ENCODE results near the gene TLCD3B. TPM values are rescaled to one million over a fixed set of nuclear protein-coding genes. Genes with fewer than 3 reads are reported as not detected.

The TLCD3B gene
- total and polyA plus RNA-seq, 9 of the 15 experiments (the other 6 are each of a cell fraction or from before 2014, with no cell fraction given), result 0.10 to 0.52 (median 0.23) TPM; not detected in 4

DNA sequence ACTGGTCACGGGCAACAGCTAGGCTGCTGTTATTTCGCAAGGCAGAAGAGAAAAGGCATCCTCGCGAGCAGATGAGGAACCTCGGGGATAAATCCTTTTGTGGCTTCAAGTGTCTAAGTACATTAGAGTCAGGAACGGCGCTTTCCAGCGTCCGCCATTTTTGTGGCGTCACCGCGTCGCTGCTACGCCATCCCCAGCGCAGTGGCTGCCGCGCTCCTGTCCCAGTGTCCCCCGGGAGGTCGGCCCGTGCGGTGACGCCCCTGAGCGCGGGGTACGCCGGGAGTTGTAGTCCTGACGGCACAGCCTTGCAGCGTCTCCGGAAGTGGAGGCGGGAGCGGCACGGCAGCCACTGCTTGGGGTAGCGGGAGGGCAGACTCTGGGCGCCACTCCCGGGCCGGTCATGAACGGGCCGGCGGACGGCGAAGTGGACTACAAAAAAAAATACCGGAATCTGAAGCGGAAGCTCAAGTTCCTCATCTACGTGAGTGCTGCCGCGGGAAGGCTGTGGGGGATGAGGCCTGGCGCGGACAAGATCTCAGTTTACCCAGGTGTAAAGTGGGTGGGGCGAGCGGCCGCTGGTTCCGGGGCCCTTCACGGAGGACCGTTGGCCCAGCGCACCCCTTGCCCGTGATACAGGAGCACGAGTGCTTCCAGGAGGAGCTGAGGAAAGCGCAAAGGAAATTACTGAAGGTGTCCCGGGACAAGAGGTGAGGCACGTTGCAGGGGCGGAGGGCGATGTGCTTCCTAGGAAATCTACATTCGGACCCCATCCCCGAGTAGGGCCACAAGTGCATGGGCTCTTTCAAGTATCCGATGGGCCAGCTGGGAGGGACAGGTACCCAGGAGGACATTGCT is 34.9 kb downstream of the TLCD3B start, which contains the start of gene INO80E (continued):
- TF ChIP-seq, protein P1, sequence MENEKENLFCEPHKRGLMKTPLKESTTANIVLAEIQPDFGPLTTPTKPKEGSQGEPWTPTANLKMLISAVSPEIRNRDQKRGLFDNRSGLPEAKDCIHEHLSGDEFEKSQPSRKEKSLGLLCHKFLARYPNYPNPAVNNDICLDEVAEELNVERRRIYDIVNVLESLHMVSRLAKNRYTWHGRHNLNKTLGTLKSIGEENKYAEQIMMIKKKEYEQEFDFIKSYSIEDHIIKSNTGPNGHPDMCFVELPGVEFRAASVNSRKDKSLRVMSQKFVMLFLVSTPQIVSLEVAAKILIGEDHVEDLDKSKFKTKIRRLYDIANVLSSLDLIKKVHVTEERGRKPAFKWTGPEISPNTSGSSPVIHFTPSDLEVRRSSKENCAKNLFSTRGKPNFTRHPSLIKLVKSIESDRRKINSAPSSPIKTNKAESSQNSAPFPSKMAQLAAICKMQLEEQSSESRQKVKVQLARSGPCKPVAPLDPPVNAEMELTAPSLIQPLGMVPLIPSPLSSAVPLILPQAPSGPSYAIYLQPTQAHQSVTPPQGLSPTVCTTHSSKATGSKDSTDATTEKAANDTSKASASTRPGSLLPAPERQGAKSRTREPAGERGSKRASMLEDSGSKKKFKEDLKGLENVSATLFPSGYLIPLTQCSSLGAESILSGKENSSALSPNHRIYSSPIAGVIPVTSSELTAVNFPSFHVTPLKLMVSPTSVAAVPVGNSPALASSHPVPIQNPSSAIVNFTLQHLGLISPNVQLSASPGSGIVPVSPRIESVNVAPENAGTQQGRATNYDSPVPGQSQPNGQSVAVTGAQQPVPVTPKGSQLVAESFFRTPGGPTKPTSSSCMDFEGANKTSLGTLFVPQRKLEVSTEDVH (IDR thresholded peaks at IDR 0.05; ENCODE audit: low read depth, partially characterized antibody), result no peak
- TF ChIP-seq FOXK1 (CRISPR knock-in tag; IDR thresholded peaks at IDR 0.05; ENCODE audit: borderline replicate concordance) (no peak), NR2C1 (IDR thresholded peaks at IDR 0.05) (peak; percentile 63; the same call in 1 of the 2 replicates), NR2C1 (tag; IDR thresholded peaks at IDR 0.05) (peak; percentile 87), NONO (IDR thresholded peaks at IDR 0.05; ENCODE audit: low read depth in 2 of 2, low read length in 1 of 2) (peak in 1 of 2 experiments; percentile 14; a peak in 1 of 4 replicates), ZNF695 (CRISPR knock-in tag; IDR thresholded peaks at IDR 0.05) (no peak), E2F5 (CRISPR knock-in tag; IDR thresholded peaks at IDR 0.05) (no peak), ZMIZ1 (IDR thresholded peaks at IDR 0.05; ENCODE audit: low read depth in 2 of 2, low read length in 2 of 2) (no peak; a peak in 1 of 4 replicates), RNF219 (CRISPR knock-in tag; IDR thresholded peaks at IDR 0.05) (no peak), ILK (tag; IDR thresholded peaks at IDR 0.05; ENCODE audit: borderline replicate concordance, low read depth) (no peak), DPF2 (IDR thresholded peaks at IDR 0.05) (0 out of 2 replicates have a peak, but pooled peaks have one; percentile 6), HNRNPL (IDR thresholded peaks at IDR 0.05; ENCODE audit: low read depth, low read length) (no peak), ETS2 (tag; IDR thresholded peaks at IDR 0.05; ENCODE audit: borderline replicate concordance, poor library complexity, severe bottlenecking) (no peak), CBFA2T2 (conservative IDR thresholded peaks at IDR 0.05) (no peak), ZNF143 (CRISPR knock-in tag; IDR thresholded peaks at IDR 0.05) (peak; percentile 97), ZNF140 (CRISPR knock-in tag; IDR thresholded peaks at IDR 0.05) (no peak)
- TF ChIP-seq, protein P2, sequence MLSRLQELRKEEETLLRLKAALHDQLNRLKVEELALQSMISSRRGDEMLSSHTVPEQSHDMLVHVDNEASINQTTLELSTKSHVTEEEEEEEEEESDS (CRISPR knock-in tag; IDR thresholded peaks at IDR 0.05), result no peak

All from K562 (cell line).